HG03460 (cell line): Measurements from ENCODE around the gene BMP10.
A peak's percentile ranks its signal among the peaks of the same experiment; 100 is the strongest.

Experiments
- ATAC-seq: cut with Tn5 transposase; IDR thresholded peaks from one replicate; pipeline ENCODE4 v1.9.1; 2021; ENCODE audit not compliant: unreplicated experiment

The BMP10 gene

DNA sequence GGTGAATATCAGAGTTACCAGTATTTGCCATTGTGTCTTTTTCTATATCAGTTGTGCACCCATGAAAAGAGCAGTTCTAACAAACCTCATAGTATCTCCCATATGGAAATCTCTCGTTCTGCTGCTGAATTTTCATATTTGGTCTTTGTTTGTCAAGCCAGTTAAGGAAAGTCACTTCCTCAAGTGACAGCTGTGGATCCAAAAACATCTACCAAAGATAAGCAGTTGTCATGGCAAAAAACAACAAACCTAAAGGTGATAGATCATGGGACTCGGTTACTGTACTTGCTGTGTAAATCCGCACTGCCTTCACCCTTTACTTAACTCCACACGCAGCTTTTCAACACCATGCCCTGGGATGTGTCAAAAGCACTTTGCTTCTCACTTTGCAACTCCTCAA is 17.3 kb downstream of the BMP10 start:
- no peak for ATAC-seq

DNA sequence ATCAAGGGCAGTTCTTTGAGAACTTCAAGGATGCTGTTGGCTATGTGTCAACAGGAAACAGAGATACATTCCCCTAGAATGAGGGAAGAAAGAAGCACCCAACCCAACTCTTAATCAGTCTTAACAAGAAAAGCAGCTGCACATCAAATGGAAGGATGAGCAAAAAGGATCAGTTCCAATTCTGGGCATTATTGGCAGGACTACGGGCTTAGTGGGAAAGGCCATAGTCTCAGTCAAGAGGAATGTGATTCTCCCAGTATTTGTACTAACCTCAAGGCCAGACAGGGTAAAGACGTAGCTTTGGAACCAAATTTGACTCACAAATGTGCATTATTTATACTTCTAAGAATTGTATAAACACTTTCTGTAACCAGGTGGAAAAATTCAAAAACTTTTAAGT is 18.2 kb downstream of the BMP10 start:
- no peak for ATAC-seq

DNA sequence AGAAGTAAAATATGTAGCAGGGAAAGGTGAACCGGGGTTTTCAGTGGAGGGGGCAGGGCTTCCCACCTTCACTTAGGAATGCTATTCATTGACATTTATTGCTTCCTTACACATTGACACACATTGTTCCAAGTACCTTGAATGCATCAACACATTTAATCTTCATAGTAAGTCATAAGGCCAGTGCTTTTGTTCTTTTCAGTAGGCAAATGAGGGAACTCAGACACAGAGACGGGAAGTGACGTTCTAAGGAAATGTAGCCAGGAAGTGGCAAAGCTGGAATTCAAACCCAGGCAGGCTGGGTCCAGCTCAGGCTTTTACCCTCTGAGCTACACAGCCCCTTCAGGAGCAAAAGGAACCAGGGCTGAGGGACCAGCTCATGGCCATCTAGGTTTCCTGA is 20.7 kb downstream of the BMP10 start:
- ATAC-seq: no peak

DNA sequence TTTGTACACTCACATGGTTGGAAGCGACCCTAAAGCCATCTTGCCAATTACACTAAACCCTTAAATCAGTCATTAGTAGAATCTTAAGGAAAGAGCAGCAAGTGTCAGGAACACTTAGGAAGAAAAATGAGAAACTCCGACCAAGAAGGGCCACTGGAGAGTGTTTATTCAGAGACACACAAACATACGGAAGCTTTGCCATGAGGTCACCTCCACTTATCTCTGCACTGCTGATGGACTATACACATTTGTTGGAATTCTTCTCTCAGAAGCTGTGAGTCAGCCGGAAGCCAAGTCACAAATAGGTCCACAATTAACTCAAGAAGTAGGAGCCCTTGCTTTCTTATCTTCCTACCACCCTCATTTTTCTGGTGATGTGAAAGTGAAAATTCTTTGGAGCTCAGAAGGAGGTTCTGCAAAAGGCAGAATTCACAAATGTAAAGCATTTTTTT is 21.6 kb downstream of the BMP10 start:
- no peak for ATAC-seq

DNA sequence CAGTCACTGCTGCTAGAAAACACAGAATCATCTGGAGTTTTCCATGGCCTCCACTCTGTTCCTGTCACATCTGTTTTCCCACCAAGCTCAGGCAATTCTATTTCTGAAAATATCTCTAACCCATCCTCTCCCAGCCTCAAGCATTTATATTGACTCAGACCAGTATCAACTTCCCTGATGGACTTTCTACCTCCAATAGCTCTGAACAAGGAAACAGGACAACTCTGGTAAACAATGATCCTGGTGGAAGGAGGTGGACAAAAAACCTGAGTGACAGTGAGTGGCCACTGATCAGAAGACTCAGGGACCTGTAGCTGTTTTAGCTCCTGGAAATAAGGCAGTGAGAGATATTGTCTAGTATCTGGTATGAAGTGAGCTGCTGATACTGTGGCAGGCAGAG is 23.4 kb downstream of the BMP10 start:
- ATAC-seq: no peak

DNA sequence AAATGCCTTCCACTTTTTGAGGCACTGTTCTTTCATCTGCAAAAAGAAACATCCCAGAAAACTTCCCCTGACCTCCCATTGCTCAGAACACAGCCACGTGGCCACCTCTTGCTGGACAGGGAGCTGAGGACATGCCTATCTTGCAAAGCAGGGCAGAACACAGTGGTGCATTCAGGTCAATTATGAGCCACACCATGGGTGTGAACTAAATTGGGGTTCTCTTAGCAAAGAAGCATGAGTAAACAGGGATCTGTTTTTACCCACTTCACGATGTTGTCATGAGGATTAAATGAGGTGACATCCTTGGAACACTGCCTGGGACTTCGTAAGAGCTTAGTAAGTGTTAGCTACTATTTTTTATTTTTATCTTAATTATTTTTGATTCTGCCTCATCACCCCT is 25.1 kb downstream of the BMP10 start:
- no peak for ATAC-seq

DNA sequence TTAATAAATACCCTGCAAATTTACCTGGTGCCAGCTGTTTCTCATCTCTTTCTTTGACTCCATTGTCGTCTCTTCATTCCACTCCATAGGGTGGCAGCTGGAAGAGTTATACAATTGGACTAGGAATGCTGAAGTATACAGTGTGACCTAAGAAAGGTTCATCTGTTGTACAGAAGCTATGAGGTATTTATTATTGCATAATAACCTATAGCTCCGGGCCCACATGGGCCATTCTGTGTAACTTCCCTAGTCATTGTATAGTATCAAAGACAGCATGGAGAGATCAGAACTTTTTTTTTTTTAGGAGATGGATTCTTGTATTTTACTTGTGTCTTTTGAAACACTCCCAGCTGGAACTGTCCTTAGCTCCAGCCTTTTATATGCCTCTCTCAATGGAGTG is 26.2 kb downstream of the BMP10 start:
- ATAC-seq: no peak

DNA sequence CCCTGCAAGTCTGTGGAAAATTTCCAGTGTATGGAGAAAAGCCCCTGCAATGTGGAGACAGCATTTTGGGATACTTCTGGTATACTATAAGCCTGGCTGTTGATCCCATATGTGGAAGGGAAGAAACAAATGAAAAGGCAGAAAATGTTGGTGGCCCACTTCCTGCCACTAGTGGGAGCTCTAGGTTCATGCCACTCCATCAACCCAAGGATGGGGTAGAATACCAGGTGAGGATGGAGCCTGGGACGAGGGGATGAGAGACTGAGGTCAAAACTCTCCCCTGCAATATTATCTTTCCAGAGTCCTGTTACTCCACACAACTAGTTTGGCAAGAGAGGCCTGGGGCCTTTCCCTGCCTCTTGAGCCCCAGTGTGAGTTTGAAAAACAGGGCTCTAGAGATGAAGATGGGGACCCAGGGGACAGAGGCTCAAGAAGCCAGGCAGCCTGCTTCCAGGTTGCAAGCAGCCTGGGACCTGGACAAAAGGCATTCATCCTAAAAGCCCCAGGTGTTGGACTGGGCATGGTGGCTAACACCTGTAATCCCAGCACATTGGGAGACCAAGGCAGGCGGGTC is 31.9 kb downstream of the BMP10 start:
- ATAC-seq: no peak

DNA sequence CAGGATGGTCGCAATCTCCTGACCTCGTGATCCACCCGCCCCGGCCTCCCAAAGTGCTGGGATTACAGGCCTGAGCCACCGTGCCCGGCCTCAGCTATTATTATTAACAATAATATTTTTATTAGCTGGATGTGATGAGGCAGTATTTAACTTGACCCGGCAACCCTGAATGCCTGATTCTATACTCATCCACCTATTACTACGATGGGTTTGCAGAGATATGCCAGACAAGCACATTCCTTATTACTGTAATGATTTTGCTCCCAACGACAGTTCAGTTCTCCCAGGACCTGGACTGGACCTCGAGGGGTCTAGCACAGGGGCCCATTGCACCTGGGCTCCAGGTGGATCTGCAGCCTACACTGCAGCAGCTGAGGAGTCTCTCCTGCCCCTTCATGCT is 32.6 kb downstream of the BMP10 start:
- ATAC-seq: no peak

DNA sequence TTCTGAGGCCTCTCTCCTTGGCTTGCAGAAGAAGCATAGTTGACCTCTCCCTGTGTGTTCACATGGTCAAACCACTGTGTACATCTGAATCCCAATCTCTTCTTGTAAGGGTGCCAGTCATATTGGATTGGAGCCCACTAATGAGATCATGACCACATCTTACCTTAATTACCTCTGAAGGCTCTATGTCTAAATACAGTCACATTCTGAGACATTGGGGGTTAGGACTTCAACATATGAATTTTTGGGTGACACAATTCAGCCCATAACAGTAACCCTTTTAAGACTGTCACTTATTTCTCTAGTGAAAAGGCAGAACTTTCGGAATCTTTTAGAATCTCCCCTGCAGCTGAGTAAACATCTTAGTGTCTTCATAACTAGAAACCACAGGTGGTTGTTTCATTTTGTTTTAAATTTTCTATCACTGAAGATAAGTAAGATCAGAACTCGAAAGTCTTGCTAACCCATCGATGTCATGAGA is 33.3 kb downstream of the BMP10 start:
- no peak for ATAC-seq

DNA sequence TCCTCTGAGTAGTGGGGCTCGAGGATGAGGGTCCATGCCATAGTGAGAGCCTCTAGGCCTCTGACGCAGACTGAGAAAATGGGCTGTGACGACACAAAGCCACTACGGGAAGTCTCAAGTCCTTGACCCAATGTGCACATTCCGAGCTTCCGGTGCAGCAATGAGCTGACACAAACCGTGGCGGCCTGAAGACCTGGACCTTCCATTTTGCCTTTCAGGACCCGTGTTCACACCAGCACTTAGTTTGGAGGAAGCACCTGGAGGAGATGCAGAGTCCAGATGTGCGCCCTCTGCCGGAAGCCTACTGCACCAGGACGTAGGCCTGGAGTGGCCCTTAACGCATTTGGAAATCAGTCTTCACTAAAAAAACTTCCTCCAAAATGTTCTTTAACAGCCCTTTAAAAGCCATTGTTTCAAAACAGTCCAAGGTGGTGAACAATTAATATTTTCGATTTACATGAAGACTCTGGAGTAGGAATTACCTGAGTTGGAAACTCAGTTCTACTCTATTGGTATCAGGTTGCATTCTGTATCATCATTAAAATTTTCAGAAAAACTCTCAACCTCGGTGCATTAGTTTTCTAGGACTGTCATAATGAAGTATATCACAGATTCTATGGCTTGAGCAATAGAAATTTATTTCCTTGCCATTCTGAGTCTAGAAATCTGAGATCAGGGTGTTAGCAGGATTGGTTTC is 33.9 kb downstream of the BMP10 start:
- no peak for ATAC-seq

DNA sequence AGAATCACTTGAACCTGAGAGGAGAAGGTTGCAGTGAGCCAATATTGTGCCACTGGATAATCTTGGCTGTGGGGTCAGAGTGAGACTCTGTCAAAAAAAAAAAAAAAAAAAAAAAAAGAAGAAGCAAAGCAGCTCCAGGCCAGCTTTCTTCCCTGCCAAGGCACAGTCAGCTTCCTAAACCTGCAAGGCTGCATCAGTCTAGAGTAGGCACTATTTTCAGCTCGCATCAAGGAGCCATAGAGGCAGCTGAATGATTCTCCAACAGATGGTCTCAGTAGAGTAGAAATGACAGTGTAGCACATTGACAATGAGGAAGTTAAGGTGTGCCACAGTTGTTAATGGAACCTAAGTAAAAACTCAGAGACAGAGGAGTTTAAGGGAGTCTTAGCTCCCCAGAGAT is 35.6 kb downstream of the BMP10 start:
- ATAC-seq: no peak

DNA sequence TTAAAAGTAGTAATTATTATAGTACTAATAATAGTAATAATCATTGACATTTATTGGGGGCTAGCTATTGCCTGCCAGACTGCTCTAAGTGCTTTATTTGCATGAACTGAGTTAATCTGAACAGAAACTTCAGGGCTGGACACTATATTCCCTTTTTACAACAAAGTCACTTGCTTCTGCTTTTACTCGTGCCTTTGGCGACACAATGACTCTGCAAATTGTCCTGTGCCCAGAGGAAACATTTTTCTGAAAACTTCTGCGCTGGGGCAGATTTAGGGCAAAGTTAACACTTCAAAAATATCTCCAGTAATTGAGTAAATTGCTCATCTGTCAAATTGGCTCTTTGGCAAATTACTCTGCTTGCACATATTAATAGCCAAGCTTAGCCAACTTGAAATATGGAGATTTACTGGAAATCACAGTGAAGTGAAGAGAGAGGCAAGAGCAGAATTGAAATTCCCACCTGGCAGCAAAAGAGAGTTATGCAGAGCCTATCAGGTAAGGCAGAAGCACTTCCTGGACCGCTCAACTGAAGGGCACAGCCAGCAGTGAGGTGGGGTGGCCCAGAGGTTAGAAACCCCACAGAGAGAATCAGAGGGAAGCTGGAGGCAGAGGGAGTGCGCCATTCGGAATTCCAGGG is 36.3 kb downstream of the BMP10 start:
- no peak for ATAC-seq

DNA sequence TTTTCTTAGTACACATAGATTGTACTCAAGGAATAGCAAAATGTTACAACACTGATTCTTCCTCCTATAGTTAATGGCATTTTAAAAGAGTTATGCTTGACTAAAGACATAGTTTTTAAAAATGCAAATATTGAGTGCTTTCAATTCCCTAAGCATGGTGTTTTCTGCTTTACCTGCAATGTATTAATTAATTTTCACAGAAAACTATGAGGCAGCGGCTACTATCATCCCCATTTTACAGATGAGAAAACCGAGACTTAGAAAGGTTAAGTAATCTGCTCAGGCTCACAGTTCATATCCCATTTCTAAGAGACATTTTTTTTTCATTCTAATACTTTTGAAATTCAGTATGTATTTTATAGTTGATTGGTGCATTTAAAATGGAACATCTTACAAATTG is 38.0 kb downstream of the BMP10 start:
- no peak for ATAC-seq

DNA sequence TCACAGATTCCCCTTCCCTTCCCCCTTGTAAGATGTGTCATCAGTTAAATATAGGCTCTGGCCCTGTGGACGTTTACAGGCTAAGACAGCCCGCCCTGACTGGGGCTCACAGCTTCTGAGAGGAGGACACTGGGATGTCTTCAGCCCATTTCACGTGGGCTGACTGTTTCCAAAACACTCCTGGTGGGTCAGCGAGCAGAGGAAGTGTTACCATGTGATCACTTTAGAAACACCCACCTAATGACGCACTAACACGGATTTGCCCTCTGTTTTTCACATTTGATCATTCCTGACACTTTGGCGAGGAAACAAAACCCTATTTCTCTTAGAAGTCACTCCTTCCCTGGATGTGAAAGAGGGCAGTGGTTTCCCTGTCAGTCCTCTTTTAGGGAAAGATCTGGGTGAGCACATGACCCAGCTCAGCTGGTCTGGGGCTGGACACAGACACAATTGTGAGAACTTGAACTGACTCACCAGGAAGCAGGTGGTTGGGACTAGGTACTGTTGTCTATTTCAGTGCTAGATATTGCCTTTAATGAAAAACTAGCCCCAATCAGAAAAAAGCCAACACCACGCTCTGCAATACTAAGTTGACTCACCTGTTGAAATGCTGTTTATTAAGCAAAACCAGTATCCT is 38.8 kb downstream of the BMP10 start:
- peak; percentile 64 for ATAC-seq

DNA sequence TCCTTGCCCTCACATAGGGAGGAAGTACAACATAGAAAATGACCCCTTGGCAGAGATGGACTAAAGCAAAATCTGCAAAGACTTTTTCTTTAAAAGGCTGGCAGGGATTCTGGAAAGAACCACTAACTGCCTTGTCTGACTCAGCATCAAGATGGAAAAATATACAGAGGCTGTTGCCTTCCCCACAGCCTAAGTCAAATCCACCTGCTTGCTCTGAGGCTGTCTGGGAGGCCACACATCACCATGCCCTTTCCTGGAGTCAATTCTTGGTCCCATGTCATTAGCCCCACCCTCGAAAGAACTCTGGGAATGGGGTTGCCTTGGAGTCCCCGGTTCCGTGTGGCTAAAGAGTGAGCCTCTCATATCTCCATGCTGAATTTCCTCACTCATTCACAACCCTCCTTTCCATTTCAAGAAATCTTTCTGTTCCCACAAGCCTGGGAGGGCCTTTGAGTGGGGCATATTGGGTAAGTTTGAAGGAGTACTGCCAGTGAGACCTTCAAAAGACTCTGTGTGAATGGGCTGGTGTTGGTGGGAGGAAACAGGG is 39.4 kb downstream of the BMP10 start:
- ATAC-seq: no peak

DNA sequence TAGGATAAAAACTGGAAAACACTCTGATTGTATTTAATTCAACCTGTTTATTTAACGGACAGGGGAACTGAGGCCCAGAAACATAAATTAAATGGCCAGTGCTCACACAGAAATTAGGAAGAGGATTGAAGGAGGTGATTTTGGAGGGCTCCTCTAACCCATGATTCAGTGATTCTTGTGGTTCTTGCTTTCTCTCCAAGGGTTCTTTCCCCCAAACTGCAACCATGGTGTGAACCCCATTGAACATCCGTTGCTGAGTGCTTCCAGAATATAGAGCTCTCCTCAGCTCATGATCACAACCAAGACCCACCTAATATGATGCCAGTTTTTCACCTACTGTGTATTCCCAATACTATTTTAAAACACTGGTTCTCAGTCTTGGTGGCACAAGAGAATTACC is 41.4 kb downstream of the BMP10 start:
- ATAC-seq: no peak

DNA sequence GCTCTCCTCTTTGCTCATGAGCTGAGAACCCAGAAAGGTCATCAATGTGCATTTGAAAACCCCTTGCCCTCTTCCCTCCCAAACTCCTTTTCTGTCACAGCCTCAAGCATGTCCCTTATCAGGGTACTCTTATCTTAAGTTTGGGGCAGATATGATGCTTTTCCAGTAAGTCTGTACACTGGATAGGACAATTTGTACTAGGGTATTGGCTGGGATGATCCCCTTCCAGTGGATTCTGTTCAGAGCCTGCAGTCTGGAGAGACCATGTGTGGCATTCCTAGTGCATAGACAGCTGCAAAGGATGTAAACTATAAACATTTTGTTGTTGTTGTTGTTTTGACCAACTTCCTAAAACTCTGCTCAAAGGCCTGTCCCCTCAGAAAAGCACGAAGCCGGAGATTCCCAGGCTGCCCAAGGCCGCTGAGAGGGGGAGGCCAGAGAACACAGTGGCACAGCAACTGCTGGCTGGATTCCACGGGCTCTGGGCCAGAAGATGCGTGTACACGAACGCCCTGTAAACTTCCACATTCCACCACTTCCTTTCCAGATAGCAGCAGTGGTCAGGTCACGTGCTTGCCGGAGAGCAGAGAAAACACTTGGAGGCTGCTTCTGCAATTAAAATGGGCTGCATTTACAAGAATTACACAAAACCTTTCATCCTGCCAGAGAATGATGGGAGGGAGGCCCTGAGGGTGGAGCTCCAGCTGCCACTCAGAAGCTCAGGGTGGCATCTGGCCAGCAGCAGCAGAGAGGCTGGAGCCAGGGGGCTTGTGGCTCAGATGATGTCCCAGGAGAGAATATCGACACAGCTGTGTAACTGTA is 42.1 kb downstream of the BMP10 start:
- no peak for ATAC-seq

DNA sequence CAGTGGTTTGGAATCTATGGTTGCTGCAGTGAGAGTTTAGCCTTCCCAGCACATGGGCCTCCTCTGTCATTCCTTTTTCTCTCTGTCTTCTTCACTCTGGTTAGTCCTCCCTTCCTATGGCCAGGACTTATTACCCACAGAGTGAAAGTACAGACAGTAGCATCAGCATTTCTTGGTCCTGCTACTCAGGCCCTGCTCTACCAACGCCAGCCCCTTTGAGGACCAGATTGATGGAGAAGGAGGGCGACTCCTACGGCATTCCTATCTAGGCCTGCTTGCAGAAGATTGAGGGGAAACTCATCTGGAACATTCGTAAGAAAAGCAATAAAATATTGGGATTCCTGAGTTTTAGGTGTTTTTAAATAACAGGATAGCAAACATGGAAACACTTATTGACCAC is 43.5 kb downstream of the BMP10 start:
- ATAC-seq: no peak

DNA sequence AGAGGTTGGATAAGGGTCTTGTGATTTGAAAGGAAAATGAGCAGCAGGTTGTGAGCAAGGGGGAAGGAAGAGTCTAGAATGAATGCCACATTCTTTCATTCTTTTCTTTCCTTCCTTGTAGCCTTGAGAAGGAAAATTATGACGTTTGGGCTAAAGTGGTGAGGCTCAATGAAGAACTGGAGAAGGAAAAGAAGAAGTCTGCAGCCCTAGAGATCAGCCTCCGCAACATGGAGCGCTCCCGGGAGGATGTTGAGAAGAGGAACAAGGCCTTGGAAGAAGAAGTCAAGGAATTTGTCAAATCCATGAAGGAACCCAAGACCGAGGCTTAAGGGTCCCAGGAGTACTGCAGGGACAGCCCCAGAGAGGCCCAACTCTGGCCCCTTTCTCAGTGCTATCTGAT is 45.3 kb downstream of the BMP10 start:
- ATAC-seq: no peak

DNA sequence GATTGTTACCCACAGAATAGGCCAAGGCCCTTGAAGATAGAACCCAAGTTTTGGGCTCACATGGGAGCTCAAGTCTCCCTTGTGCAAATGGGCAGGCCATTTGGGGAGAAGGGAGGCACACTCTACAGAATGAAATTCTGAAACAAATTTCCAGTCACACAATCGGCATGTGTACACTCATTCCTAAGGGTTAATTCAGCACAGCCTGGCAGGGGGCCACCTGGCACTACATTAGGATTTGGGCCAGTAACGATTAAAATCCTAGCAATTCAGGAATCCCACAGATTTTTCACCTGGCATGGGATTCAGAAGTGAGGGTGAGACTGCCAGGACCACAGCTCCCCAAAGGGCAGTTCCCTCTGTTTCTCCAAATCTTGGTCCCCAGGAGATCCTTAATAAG is 46.4 kb downstream of the BMP10 start:
- ATAC-seq: no peak
